A549 (cell line): Measurements from ENCODE around the gene LRRC2.
A peak's percentile ranks its signal among the peaks of the same experiment; 100 is the strongest.

Experiments
- CBX8 ChIP-seq: fragments of 200-600 bp; sonication (generic); IDR thresholded peaks from 2 replicates; pipeline ENCODE4 v1.6.1; 2016
- CEBPB ChIP-seq, 2 experiments: fragments of >200 bp in 1 of 2; sonication (Bioruptor Twin) in 1 of 2; formaldehyde crosslinking in 1 of 2; IDR thresholded peaks; 2 replicates each; pipeline ENCODE4 v1.6.1; 2012 to 2016
- CHD2 ChIP-seq: fragments of 150-350 bp; IDR thresholded peaks from 2 replicates; pipeline ENCODE4 v1.6.1; 2014; ENCODE audit warnings: low read length; ENCODE audit not compliant: partially characterized antibody
- CHD4 ChIP-seq: fragments of 200-600 bp; sonication (generic); IDR thresholded peaks from 2 replicates; pipeline ENCODE4 v1.6.1; 2016; ENCODE audit warnings: antibody characterized with exemption, mild to moderate bottlenecking, borderline replicate concordance
- CTCF ChIP-seq: fragments of >200 bp; sonication (Bioruptor Twin); formaldehyde crosslinking; IDR thresholded peaks from 3 replicates; pipeline ENCODE4 v1.5.1; 2016
- GATA3 ChIP-seq: IDR thresholded peaks from 2 replicates; pipeline ENCODE4 v1.6.1; 2012; ENCODE audit warnings: borderline replicate concordance
- PHF8 ChIP-seq: fragments of 200-600 bp; sonication (generic); IDR thresholded peaks from 2 replicates; pipeline ENCODE4 v1.6.1; 2016; ENCODE audit warnings: low read depth, mild to moderate bottlenecking, antibody characterized with exemption, moderate library complexity, borderline replicate concordance
- RAD21 ChIP-seq, 2 experiments: fragments of >200 bp in 1 of 2; sonication (Bioruptor Twin) in 1 of 2; formaldehyde crosslinking in 1 of 2; IDR thresholded peaks in 1 of 2; conservative IDR thresholded peaks in 1 of 2; 2 replicates in 1 of 2; 3 replicates in 1 of 2; pipeline ENCODE4 v1.6.1; 2012 to 2018; ENCODE audit warnings: inconsistent platforms in 1 of 2
- SMC3 ChIP-seq: fragments of >200 bp; sonication (Bioruptor Twin); formaldehyde crosslinking; IDR thresholded peaks from 3 replicates; pipeline ENCODE4 v1.6.1; 2018; ENCODE audit warnings: inconsistent platforms

GRCh38 chr3:46558184-46559043, 7.7 kb downstream of the LRRC2 start:
- TF ChIP-seq CHD2 (no peak), CTCF (peak; percentile 72), SMC3 (peak; percentile 71), CBX8 (no peak), PHF8 (no peak), GATA3 (no peak), RAD21 (conservative IDR thresholded peaks at IDR 0.05 in 1 of 2, IDR thresholded peaks at IDR 0.05 in 1 of 2) (peak; percentile 79 to 86), CHD4 (no peak), CEBPB (IDR thresholded peaks at IDR 0.05) (no peak)
